Measurements from ENCODE around the gene DDX47.
"Not testable (repeated sequence)": the region's sequence is repeated elsewhere in the genome, so short reads cannot be mapped to it uniquely, and the experiment has no call there.

Gene DDX47

DNA sequence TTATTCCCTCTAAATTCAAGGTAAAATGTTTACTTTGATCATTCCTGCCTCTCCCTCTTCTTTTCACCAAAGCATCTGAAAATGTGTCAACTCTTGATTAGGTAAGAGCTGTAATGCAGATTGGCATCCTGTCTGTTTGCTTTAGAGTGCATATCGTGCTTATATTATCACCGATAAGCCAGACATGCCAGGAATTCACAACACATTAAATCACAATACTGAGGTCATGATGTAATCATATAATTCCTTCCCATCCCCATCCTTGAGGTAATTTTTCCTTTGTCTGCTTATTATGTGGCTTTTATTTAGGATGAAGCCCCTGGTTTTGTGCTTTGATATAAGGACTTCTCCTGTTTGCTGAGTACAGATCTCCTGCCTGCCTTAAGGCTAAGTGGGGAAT, 10.2 kb downstream of the DDX47 start:
- Mint-ChIP-seq H3K9me3 (no peaks in the 10 kb centered on the region), H3K36me3 (ENCODE audit: low read depth) (peaks cover 97% of the 10 kb centered on the region), H3K27ac (no peak overlapping the region), H3K27me3 (no peaks in the 10 kb centered on the region), H3K4me1 (ENCODE audit: low read depth) (peaks cover 27% of the 10 kb centered on the region), H3K4me3 (no peak overlapping the region)
- no peak for DNase-seq

DNA sequence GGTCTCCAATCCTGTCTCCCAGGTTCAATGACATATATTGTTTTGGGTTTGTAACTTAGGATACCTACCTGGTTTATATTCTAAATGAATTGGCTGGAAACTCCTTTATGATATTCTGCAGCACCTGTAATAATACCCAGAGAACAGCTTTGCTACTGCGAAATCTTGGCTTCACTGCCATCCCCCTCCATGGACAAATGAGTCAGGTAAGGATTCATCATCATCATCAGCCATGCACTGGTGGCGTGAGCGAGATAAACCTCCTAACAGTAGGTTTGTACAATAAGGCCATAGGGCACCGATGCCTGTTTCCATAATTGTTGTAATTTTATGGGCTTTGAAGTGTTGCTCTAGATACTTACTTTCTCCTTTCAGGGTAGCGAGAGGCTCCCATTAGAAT, 10.7 kb downstream of the DDX47 start:
- Mint-ChIP-seq H3K4me1 (ENCODE audit: low read depth) (peaks cover 22% of the 10 kb centered on the region), H3K9me3 (no peaks in the 10 kb centered on the region), H3K27me3 (no peaks in the 10 kb centered on the region), H3K4me3 (no peak overlapping the region), H3K36me3 (ENCODE audit: low read depth) (peaks cover 97% of the 10 kb centered on the region), H3K27ac (no peak overlapping the region)
- DNase-seq: no peak

DNA sequence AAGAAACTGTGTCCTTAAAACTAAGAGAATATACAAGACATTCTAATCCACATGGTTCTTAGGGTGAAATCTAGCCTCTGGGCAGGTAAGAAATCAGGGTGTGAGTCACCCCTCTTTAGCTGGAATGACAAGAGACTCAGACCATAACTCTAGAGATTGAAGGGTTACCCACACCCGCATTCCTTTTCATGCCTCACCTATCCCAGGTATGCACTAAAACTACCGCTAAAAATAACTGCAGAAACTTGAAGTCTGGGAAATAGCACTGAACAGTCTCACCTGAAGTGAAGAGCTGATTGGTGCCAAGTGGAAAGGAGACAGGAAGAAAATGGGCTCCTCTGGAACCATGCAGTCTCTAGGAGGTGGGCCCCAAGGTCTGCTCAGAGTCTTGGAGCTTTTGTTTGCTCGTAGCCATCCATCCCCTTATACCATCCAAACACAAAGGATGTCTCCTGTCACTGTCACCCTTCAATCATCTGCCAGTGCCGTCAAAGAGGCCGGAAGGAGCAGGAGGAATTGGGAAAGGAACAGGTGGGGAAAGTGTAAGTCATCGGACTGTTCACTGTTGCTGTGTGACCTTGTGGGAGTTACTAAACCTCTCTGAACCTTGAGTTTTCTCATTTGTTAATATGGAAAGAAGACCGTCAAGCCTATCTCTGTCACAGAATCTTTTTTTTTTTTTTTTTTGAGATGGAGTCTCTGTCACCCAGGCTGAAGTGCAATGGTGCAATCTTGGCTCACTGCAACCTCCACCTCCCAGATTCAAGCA, 22.4 kb downstream of the DDX47 start:
- DNase-seq: no peak
- H3K4me1 Mint-ChIP-seq (ENCODE audit: low read depth): peaks cover 44% of the 10 kb centered on the region
- H3K27me3 Mint-ChIP-seq: no peaks in the 10 kb centered on the region
- H3K9me3 Mint-ChIP-seq: no peaks in the 10 kb centered on the region
- H3K36me3 Mint-ChIP-seq (ENCODE audit: low read depth): peaks cover 90% of the 10 kb centered on the region
- H3K27ac Mint-ChIP-seq: peak overlapping the region; percentile 82
- H3K4me3 Mint-ChIP-seq: no peak overlapping the region

DNA sequence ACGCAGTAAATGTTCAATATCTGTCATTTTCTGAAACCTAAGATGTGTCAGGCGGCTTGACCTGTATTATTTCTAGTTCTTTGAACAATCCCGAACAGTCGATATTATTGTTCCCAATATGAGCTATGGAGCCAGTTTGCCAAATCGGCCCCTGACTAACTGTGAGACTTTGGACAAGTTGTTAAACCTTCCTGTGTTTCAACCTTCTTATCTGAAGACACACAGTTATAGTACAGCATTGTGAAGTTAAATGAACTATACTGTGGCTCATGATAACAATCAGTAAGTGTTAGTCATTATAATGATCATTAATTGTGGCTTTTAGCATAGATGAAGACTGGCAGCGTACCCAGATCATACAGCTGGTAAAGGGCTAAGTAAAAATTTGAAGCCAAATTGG, 23.4 kb downstream of the DDX47 start:
- Mint-ChIP-seq H3K4me1 (ENCODE audit: low read depth) (peaks cover 44% of the 10 kb centered on the region), H3K36me3 (ENCODE audit: low read depth) (peaks cover 84% of the 10 kb centered on the region), H3K9me3 (no peaks in the 10 kb centered on the region), H3K27me3 (no peaks in the 10 kb centered on the region), H3K4me3 (no peak overlapping the region), H3K27ac (peak overlapping the region; percentile 51)
- no peak for DNase-seq

DNA sequence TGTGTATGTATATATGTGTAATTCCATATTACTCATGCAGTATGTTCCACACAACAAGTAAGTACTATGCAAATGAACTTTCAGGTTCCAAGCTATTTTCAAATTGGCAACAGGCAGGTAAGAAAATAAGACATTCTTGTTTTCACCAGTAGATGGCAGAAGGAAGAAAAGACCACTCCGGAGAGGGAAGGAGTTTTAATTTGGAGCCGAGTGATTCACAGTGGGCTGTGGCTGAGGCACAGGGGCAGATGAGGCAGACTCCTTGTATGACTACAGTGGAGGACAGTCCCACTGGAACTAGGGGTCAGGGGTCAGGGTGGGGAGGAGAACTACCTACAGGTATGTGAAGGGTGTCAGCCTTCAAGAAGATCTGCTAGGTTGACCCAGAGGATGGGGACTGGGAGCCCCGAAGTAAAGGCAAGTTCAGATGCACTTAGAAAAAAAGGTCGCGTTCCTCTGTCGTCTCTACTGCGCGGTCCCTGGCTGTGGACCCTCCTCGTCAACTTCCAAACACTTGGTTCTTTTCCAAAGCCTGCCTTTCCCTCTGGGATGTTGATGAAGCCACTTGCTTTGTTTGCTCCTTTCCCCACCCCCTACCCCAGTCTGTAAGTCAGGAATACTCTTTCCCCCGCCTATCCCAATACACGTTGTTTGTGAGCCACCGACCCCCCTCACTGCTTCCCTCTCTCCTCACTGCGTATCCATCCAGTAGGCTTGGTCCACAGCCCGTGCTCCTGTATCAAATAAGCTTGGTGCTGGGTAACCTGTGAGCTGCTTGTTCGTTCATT, 24.1 kb downstream of the DDX47 start:
- Mint-ChIP-seq H3K27me3 (no peaks in the 10 kb centered on the region), H3K4me3 (no peak overlapping the region), H3K4me1 (ENCODE audit: low read depth) (peaks cover 44% of the 10 kb centered on the region), H3K9me3 (no peaks in the 10 kb centered on the region), H3K36me3 (ENCODE audit: low read depth) (peaks cover 82% of the 10 kb centered on the region), H3K27ac (peak overlapping the region; percentile 61)
- peak; percentile 63 for DNase-seq

DNA sequence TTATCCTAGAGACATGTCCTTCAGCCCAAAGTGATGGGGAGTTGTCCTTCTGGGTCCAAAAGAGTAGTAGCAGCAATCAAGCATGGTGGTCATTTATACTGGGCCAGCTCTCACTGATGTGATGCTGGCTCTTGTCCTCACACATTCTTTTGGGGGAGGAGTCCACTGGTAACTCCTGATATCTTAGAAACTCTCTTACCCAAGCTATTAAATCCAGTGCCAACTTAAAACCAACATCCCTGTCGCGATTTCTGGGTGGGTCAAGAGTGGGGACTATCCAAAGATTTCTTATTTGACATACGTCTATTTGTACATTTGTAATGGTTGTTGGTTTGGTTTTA, 24.6 kb downstream of the DDX47 start:
- no peaks in the 10 kb centered on the region for H3K27me3 Mint-ChIP-seq
- no peak overlapping the region for H3K4me3 Mint-ChIP-seq
- no peak for DNase-seq
- H3K27ac Mint-ChIP-seq: peak overlapping the region; percentile 61
- peaks cover 81% of the 10 kb centered on the region for H3K36me3 Mint-ChIP-seq (ENCODE audit: low read depth)
- H3K9me3 Mint-ChIP-seq: no peaks in the 10 kb centered on the region
- peaks cover 41% of the 10 kb centered on the region for H3K4me1 Mint-ChIP-seq (ENCODE audit: low read depth)

DNA sequence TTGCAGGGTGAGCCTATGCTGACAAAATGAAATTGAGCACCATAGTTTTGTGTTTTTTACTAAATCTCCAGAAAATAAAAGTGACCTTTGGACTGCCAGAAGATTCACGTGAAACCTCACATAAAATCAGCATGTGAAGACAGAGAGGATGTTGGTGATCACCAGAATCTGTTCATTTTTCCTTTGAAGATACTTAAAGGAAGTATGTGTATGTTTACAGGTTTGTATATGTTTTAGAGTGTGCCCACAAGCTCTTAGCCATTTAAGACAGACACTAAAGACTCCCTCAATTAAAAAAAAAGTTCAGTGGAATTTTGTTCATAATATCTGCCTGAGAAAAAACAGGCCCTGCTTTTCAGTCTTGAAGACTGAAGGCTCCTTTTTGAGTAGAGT, 25.9 kb downstream of the DDX47 start:
- Mint-ChIP-seq H3K9me3 (no peaks in the 10 kb centered on the region), H3K4me1 (ENCODE audit: low read depth) (peaks cover 33% of the 10 kb centered on the region), H3K4me3 (no peak overlapping the region), H3K27ac (peak overlapping the region; percentile 61), H3K27me3 (no peaks in the 10 kb centered on the region), H3K36me3 (ENCODE audit: low read depth) (peaks cover 72% of the 10 kb centered on the region)
- DNase-seq: no peak

DNA sequence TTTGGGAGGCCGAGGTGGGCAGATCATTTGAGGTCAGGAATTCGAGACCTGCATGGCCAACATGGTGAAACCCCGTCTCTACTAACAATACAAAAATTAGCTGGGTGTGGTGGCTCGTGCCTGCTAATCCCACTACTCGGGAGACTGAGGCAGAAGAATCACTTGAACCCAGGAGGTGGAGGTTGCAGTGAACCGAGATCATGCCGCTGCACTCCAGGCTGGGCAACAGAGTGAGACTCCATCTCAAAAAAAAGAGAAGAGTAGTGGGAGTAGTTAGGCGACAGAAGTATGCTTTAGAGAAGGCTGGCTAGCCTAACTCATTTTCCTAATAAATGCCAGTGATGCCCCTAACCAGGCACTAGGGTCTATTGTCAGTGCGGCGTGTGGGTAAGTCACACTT, 26.3 kb downstream of the DDX47 start:
- not testable (repeated sequence) for H3K9me3 Mint-ChIP-seq, H3K4me3 Mint-ChIP-seq, H3K27me3 Mint-ChIP-seq, DNase-seq
- Mint-ChIP-seq H3K27ac (peak overlapping the region; percentile 61), H3K36me3 (ENCODE audit: low read depth) (peaks cover 69% of the 10 kb centered on the region), H3K4me1 (ENCODE audit: low read depth) (peaks cover 33% of the 10 kb centered on the region)

DNA sequence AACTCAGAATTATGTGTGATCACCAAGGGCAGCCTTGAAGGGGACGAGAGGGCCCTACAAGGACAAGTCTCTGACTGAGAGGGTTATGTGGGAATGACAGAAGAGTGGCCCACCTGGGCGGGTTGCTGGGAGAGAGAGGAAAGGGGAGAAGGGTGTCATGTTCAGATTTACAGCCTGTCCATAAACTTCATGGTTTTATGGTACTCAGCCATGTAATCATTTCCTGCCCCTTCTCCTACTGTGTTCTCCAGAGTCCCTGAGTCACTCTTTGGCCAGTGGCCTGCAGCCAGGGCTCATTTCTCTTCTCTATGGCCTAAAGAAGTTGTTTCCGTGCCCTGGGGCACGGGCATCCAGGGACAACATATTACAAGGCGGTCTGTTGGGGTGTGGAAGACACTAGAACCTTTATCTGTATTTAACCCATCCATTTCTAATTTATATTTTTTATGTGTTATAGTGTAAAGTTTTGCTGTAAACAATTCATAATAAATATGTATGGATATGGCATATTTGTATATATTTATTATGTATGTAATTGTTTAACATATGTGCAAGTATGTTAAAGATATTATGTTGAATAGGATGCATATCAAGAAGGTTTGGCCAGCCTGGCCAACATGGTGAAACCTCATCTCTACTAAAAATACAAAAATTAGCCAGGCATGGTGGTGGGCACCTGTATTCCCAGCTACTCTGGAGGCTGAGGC, 26.9 kb downstream of the DDX47 start:
- H3K4me1 Mint-ChIP-seq (ENCODE audit: low read depth): peaks cover 33% of the 10 kb centered on the region
- peaks cover 63% of the 10 kb centered on the region for H3K36me3 Mint-ChIP-seq (ENCODE audit: low read depth)
- H3K9me3 Mint-ChIP-seq: no peaks in the 10 kb centered on the region
- DNase-seq: no peak
- no peak overlapping the region for H3K4me3 Mint-ChIP-seq
- no peaks in the 10 kb centered on the region for H3K27me3 Mint-ChIP-seq
- H3K27ac Mint-ChIP-seq: no peak overlapping the region

DNA sequence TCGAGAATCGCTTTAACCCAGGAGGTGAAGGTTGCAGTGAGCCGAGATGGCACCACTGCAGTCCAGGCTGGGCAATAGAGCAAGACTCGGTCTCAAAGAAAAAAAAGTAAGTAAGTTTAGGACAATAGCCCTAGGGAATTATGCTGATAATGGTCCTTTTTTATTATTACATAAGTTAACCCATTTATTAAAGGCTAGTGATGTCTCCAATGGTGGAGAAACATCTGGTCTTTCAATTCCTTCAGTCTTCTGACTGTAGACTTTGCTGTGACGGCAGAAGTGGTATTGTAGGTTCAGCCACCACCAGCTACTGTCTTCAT, 27.4 kb downstream of the DDX47 start:
- DNase-seq: no peak
- H3K27me3 Mint-ChIP-seq: no peaks in the 10 kb centered on the region
- peaks cover 35% of the 10 kb centered on the region for H3K4me1 Mint-ChIP-seq (ENCODE audit: low read depth)
- peaks cover 58% of the 10 kb centered on the region for H3K36me3 Mint-ChIP-seq (ENCODE audit: low read depth)
- H3K27ac Mint-ChIP-seq: no peak overlapping the region
- no peak overlapping the region for H3K4me3 Mint-ChIP-seq
- no peaks in the 10 kb centered on the region for H3K9me3 Mint-ChIP-seq

DNA sequence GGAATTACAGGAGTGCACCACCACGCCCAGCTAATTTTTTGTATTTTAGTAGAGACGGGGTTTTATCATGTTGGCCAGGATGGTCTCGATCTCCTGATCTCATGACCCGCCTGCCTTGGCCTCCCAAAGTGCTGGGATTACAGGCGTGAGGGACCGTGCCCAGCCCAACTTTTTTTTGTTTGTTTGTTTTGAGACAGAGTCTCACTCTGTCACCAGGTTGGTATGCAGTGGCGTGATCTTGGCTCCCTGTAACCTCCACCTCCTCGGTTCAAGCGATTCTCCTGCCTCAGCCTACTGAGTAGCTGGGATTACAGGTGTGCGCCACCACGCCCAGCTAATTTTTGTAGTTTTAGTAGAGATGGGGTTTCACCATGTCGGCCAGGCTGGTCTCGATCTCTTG, 28.3 kb downstream of the DDX47 start:
- H3K27ac Mint-ChIP-seq, DNase-seq, H3K4me3 Mint-ChIP-seq, H3K9me3 Mint-ChIP-seq, H3K27me3 Mint-ChIP-seq: not testable (repeated sequence)
- Mint-ChIP-seq H3K36me3 (ENCODE audit: low read depth) (peaks cover 57% of the 10 kb centered on the region), H3K4me1 (ENCODE audit: low read depth) (peaks cover 41% of the 10 kb centered on the region)

DNA sequence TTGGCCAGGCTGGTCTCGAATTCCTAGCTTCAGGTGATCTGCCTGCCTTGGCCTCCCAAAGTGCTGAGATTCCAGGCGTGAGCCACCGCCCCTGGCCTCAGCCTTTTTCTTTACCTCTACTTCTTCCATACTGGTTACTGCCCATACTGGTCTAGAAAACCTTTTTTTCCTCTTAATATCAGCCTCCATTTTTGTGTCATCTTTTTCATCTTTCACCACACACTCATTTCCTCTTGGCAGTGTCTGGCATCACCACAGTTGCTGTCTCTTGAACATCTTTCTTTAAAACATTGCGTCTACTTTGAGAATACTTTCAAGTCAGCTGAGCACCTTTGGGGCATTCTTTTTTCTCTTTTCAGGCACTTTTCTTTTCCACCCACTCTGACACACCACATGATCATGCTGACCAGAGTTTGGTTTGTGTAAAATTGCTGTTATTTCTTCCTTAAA, 32.7 kb downstream of the DDX47 start:
- peaks cover 3% of the 10 kb centered on the region for H3K9me3 Mint-ChIP-seq
- H3K36me3 Mint-ChIP-seq (ENCODE audit: low read depth): peaks cover 43% of the 10 kb centered on the region
- H3K4me3 Mint-ChIP-seq: no peak overlapping the region
- no peaks in the 10 kb centered on the region for H3K27me3 Mint-ChIP-seq
- peak overlapping the region; percentile 7 for H3K27ac Mint-ChIP-seq
- no peak for DNase-seq
- peaks cover 20% of the 10 kb centered on the region for H3K4me1 Mint-ChIP-seq (ENCODE audit: low read depth)

DNA sequence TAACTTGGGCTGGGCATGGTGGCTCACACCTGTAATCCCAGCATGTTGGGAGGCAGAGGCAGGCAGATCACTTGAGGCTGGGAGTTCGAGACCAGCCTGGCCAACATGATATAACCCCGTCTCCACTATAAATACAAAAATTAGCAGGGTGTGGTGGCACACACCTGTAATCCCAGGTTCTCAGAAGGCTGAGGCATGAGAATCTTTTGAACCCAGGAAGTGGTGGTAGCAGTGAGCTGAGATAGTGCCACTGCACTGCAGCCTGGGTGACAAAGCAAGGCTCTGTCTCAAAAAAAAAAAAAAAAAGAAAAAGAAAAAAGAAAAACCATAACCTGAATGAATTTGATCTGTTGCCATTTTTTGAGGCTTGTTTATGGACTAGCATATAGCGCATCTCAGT, 33.6 kb downstream of the DDX47 start:
- not testable (repeated sequence) for H3K9me3 Mint-ChIP-seq, H3K4me3 Mint-ChIP-seq, H3K27ac Mint-ChIP-seq, H3K27me3 Mint-ChIP-seq, DNase-seq
- peaks cover 20% of the 10 kb centered on the region for H3K4me1 Mint-ChIP-seq (ENCODE audit: low read depth)
- peaks cover 49% of the 10 kb centered on the region for H3K36me3 Mint-ChIP-seq (ENCODE audit: low read depth)

DNA sequence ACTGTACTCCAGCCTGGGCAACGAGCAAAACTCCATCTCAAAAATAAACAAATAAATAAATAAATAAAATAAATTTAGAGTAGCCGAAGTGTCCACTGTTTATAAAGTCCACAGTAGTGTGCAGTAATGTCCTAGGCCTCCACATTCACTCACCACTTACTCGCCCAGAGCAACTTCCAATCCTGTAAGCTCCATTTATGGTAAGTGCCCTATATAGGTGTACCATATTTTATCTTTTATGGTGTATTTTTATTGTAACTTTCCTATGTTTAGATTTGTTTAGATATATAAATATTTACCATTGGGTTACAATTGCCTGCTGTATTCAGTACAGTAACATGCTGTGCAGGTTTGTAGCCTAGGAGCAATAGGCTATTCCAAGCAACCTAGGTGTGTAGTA, 40.3 kb downstream of the DDX47 start:
- peaks cover 5% of the 10 kb centered on the region for H3K9me3 Mint-ChIP-seq
- H3K4me3 Mint-ChIP-seq: no peak overlapping the region
- DNase-seq: no peak
- H3K27me3 Mint-ChIP-seq: no peaks in the 10 kb centered on the region
- peaks cover 38% of the 10 kb centered on the region for H3K36me3 Mint-ChIP-seq (ENCODE audit: low read depth)
- no peak overlapping the region for H3K27ac Mint-ChIP-seq
- no peaks in the 10 kb centered on the region for H3K4me1 Mint-ChIP-seq (ENCODE audit: low read depth)

DNA sequence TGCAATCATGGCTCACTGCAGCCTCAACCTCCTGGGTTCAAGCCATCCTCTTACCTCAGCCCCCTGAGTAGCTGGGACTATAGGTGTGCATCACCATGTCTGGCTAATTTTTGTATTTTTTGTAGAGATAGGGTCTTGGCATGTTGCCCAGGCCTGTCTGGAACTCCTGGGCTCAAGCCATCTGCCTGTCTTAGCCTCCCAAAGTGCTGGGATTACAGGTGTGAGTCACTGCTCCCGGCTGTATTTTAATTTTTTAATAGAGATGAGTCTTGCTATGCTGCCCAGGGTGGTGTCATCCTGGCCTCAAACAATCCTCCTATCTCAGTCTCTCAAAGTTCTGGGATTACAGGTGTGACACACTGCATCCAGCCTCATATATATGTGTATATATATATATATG, 46.5 kb downstream of the DDX47 start:
- Mint-ChIP-seq H3K27me3 (no peaks in the 10 kb centered on the region), H3K36me3 (ENCODE audit: low read depth) (peaks cover 52% of the 10 kb centered on the region), H3K4me3 (no peak overlapping the region), H3K4me1 (ENCODE audit: low read depth) (no peaks in the 10 kb centered on the region), H3K9me3 (no peaks in the 10 kb centered on the region), H3K27ac (no peak overlapping the region)
- no peak for DNase-seq

All from activated T-cell treated with anti-CD3 and anti-CD28 coated beads, Interleukin-2, amount 50 U/mL, for 24 hours (primary cell).